Hepatocyte (in vitro differentiated cells): ENCODE results near the gene AHNAK.

Source experiments
- CTCF ChIP-seq: fragments of 200-600 bp; sonication (generic); IDR thresholded peaks from 2 replicates; pipeline ENCODE4 v1.5.1; 2016; ENCODE audit warnings: antibody characterized with exemption, mild to moderate bottlenecking; ENCODE audit not compliant: poor library complexity
- EZH2 ChIP-seq: fragments of 200-600 bp; sonication (generic); IDR thresholded peaks from 2 replicates; pipeline ENCODE4 v1.6.1; 2016; ENCODE audit warnings: antibody characterized with exemption, mild to moderate bottlenecking, borderline replicate concordance
- EZH2phosphoT487 ChIP-seq: fragments of 200-600 bp; sonication (generic); IDR thresholded peaks from one replicate; pipeline ENCODE4 v1.6.1; 2018; ENCODE audit warnings: antibody characterized with exemption, mild to moderate bottlenecking, low read depth, moderate library complexity; ENCODE audit not compliant: unreplicated experiment, severe bottlenecking

GRCh38 chr11:62494246-62494645 is 52.4 kb downstream of the AHNAK start:
- TF ChIP-seq CTCF = no peak
- TF ChIP-seq EZH2phosphoT487 = no peak
- TF ChIP-seq EZH2 = no peak
